Sigmoid colon (tissue), 4 donors: ENCODE results near the gene LVRN.

Experiments used
- EP300 ChIP-seq, 4 donors: sonication (generic); formaldehyde crosslinking; IDR thresholded peaks; one replicate each; pipeline ENCODE4 v1.6.1; 2017; ENCODE audit warnings: antibody characterized with exemption in 4 of 4
- POLR2A ChIP-seq, 2 donors: fragments of 450-650 bp; IDR thresholded peaks; one replicate each; pipeline ENCODE4 v1.6.1; 2016; ENCODE audit warnings: antibody characterized with exemption in 2 of 2, mild to moderate bottlenecking in 2 of 2, moderate library complexity in 2 of 2
- TF ChIP-seq, protein P1 (sequence below), 4 experiments: fragments of 450-650 bp in 3 of 4; fragments of 200-600 bp in 1 of 4; IDR thresholded peaks; one replicate each; pipeline ENCODE4 v1.5.1; 2016 to 2019; ENCODE audit warnings: antibody characterized with exemption in 4 of 4, mild to moderate bottlenecking in 3 of 4, moderate library complexity in 2 of 4

DNA sequence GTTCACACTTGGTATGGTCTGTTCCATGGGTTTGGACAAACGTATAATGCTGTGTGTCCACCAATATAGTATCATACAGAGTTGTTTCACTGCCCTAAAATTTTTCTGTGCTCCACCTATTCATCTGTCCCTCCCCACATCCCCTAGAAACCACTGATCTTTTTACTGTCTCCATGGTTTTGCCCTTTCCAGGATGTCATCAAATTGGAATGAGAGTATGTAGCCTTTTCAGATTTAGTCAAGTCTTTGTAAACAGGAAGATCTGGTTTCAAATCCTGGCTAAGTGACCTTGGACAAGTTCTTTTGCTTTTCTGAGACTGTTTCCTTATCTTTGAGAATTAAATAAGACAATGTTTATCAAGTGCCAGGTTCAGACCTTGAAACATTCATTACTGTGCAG lies 13.2 kb upstream of the LVRN start:
- TF ChIP-seq, protein P1, sequence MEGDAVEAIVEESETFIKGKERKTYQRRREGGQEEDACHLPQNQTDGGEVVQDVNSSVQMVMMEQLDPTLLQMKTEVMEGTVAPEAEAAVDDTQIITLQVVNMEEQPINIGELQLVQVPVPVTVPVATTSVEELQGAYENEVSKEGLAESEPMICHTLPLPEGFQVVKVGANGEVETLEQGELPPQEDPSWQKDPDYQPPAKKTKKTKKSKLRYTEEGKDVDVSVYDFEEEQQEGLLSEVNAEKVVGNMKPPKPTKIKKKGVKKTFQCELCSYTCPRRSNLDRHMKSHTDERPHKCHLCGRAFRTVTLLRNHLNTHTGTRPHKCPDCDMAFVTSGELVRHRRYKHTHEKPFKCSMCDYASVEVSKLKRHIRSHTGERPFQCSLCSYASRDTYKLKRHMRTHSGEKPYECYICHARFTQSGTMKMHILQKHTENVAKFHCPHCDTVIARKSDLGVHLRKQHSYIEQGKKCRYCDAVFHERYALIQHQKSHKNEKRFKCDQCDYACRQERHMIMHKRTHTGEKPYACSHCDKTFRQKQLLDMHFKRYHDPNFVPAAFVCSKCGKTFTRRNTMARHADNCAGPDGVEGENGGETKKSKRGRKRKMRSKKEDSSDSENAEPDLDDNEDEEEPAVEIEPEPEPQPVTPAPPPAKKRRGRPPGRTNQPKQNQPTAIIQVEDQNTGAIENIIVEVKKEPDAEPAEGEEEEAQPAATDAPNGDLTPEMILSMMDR (IDR thresholded peaks at IDR 0.05), result no peak
- TF ChIP-seq POLR2A (IDR thresholded peaks at IDR 0.05) (no peak), EP300 (IDR thresholded peaks at IDR 0.05) (no peak)
